ENCODE results near the gene PRRC2A.
A peak's percentile ranks its signal among the peaks of the same experiment; 100 is the strongest.

DNA sequence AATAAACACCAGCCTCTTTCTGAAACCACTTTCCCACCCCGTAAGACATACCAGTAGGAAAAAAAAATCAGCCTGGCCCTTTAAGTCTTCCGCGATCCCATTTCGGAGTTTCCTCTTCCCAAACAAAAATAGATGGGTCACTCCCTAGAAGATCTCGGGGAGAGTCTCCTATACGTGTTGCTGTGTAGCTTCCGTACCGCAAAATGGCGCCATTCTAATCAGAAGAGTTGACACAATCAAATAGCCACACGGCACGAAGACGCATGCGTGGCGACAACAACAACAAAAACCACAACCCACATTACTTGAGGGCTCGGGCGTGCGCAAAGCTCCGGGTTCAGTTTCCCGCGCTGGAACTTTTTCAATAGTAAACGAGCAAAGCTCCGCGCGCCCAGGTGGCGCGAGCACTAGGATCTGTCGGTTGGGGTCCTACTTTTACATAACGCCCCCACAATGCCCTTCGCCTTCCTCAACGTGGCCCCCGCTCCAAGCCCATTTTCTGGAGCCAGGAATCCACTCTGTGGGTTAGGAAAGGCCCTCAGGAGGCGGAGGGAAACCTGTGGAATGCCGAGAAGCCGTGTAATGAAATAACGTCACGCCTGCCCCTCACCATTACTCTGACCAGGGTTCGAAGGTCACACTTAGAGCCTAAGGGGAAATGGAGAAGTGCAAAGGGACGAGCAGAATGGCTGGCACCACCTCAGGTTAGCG is 44.4 kb downstream of the PRRC2A start, which contains the start of gene GPANK1:
- TF ChIP-seq CTCF (IDR thresholded peaks at IDR 0.05) (no peak), POLR2A (IDR thresholded peaks at IDR 0.05) (peak in 1 of 2 donors; percentile 60)
